Measurements from ENCODE around the gene PLXNC1. TPM values are rescaled to one million over a fixed set of nuclear protein-coding genes. Genes with fewer than 3 reads are reported as not detected.

Gene PLXNC1
- polyA plus RNA-seq, 1 donor (not counting 4 experiments of a cell fraction or from before 2014, with no cell fraction given), result 0.17 TPM

GRCh38 chr12:94250130-94250529 is 101.8 kb downstream of the PLXNC1 start:
- DNase-seq (ENCODE audit: low read depth, low spot score) (no peak), FAIRE-seq (no peak)
- no peak overlapping the region for H3K4me2 ChIP-seq (ENCODE audit: control insufficient read depth, extremely low read depth, insufficient read depth, low read depth, low read length)
- no peak overlapping the region for H3K9ac ChIP-seq (ENCODE audit: control insufficient read depth, extremely low read depth, insufficient read depth, low read length)
- H3K4me3 ChIP-seq (ENCODE audit: control insufficient read depth in 2 of 3, extremely low read depth in 1 of 3, insufficient read depth in 2 of 3, low read depth in 1 of 3, low read length in 3 of 3), result no peak overlapping the region
- no peaks in the 10 kb centered on the region for H3K27me3 ChIP-seq (ENCODE audit: control insufficient read depth, extremely low read depth, insufficient read depth, low read length)
- H2AFZ ChIP-seq (ENCODE audit: control insufficient read depth, low read length), result no peak overlapping the region
- no peaks in the 10 kb centered on the region for H3K4me1 ChIP-seq (ENCODE audit: control insufficient read depth, extremely low read depth, insufficient read depth, low read length)
- no peaks in the 10 kb centered on the region for H3K36me3 ChIP-seq (ENCODE audit: control insufficient read depth in 2 of 2, extremely low read depth in 1 of 2, insufficient read depth in 2 of 2, low read length in 2 of 2)
- TF ChIP-seq CTCF (optimal IDR thresholded peaks at IDR 0.05 in 1 of 3, IDR thresholded peaks at IDR 0.05 in 1 of 3, conservative IDR thresholded peaks at IDR 0.05 in 1 of 3; ENCODE audit: extremely low read depth in 1 of 3, insufficient read depth in 2 of 3, low read length in 3 of 3), result no peak
- TF ChIP-seq EZH2 (IDR thresholded peaks at IDR 0.05; ENCODE audit: low read length), result no peak
- H3K27ac ChIP-seq (ENCODE audit: control insufficient read depth, insufficient read depth, low read length), result no peak overlapping the region
- no peaks in the 10 kb centered on the region for H3K9me3 ChIP-seq (ENCODE audit: control insufficient read depth, low read depth, low read length)
- dilution Hi-C loops (cut with MboI; ENCODE audit: extremely low pct_ligation_motif_present, low sequenced_read_pairs), result no loop called here
- H3K9me1 ChIP-seq (ENCODE audit: control insufficient read depth, extremely low read depth, insufficient read depth, low read length), result no peaks in the 10 kb centered on the region
- no peaks in the 10 kb centered on the region for H4K20me1 ChIP-seq (ENCODE audit: control insufficient read depth, extremely low read depth, insufficient read depth, low read length)
- no peaks in the 10 kb centered on the region for H3K79me2 ChIP-seq (ENCODE audit: control insufficient read depth, insufficient read depth, low read length)

- no peaks in the 10 kb centered on the region for H3K4me1 ChIP-seq (ENCODE audit: control insufficient read depth, extremely low read depth, insufficient read depth, low read length)
- TF ChIP-seq EZH2 (IDR thresholded peaks at IDR 0.05; ENCODE audit: low read length) (no peak), CTCF (optimal IDR thresholded peaks at IDR 0.05 in 1 of 3, IDR thresholded peaks at IDR 0.05 in 1 of 3, conservative IDR thresholded peaks at IDR 0.05 in 1 of 3; ENCODE audit: extremely low read depth in 1 of 3, insufficient read depth in 2 of 3, low read length in 3 of 3) (no peak)
- no peak overlapping the region for H3K4me2 ChIP-seq (ENCODE audit: control insufficient read depth, extremely low read depth, insufficient read depth, low read depth, low read length)
- no peak overlapping the region for H3K27ac ChIP-seq (ENCODE audit: control insufficient read depth, insufficient read depth, low read length)
- no peaks in the 10 kb centered on the region for H3K36me3 ChIP-seq (ENCODE audit: control insufficient read depth in 2 of 2, extremely low read depth in 1 of 2, insufficient read depth in 2 of 2, low read length in 2 of 2)
- no peaks in the 10 kb centered on the region for H3K27me3 ChIP-seq (ENCODE audit: control insufficient read depth, extremely low read depth, insufficient read depth, low read length)
- no peak overlapping the region for H3K9ac ChIP-seq (ENCODE audit: control insufficient read depth, extremely low read depth, insufficient read depth, low read length)
- no peaks in the 10 kb centered on the region for H3K79me2 ChIP-seq (ENCODE audit: control insufficient read depth, insufficient read depth, low read length)
- H3K9me1 ChIP-seq (ENCODE audit: control insufficient read depth, extremely low read depth, insufficient read depth, low read length), result no peaks in the 10 kb centered on the region
- dilution Hi-C loops (cut with MboI; ENCODE audit: extremely low pct_ligation_motif_present, low sequenced_read_pairs), result no loop called here
- DNase-seq (ENCODE audit: low read depth, low spot score) (no peak), FAIRE-seq (no peak)
- no peak overlapping the region for H3K4me3 ChIP-seq (ENCODE audit: control insufficient read depth in 2 of 3, extremely low read depth in 1 of 3, insufficient read depth in 2 of 3, low read depth in 1 of 3, low read length in 3 of 3)
- no peaks in the 10 kb centered on the region for H3K9me3 ChIP-seq (ENCODE audit: control insufficient read depth, low read depth, low read length)
- no peaks in the 10 kb centered on the region for H4K20me1 ChIP-seq (ENCODE audit: control insufficient read depth, extremely low read depth, insufficient read depth, low read length)
- H2AFZ ChIP-seq (ENCODE audit: control insufficient read depth, low read length), result no peak overlapping the region
Measured at GRCh38 chr12:94254270-94254669, 105.9 kb downstream of the PLXNC1 start.
